ENCODE results near the gene DPM3. TPM values are rescaled to one million over a fixed set of nuclear protein-coding genes. Genes with fewer than 3 reads are reported as not detected.

The DPM3 gene
- total and polyA plus RNA-seq, 2 donors (not counting 3 experiments of a cell fraction or from before 2014, with no cell fraction given), result 69.6 to 258 TPM

- no peak for DNase-seq (ENCODE audit: low read depth, low spot score)
- no peak overlapping the region for H3K4me3 ChIP-seq (replicated peaks in 1 of 3; ENCODE audit: insufficient read depth in 1 of 3, low read depth in 1 of 3, low read length in 3 of 3)
- H3K9ac ChIP-seq (replicated peaks; ENCODE audit: extremely low read depth, insufficient read depth, low read length), result no peak overlapping the region
- no peaks in the 10 kb centered on the region for H3K9me3 ChIP-seq (replicated peaks; ENCODE audit: control insufficient read depth, insufficient read depth, low read length)
- peaks cover 3% of the 10 kb centered on the region for H3K4me1 ChIP-seq (ENCODE audit: control insufficient read depth, extremely low read depth, insufficient read depth, low read length)
- dilution Hi-C loops (cut with MboI; ENCODE audit: extremely low pct_ligation_motif_present, low sequenced_read_pairs) (no loop called here), intact Hi-C loops (cut with micrococcal nuclease) (no loop called here)
- CTCF ChIA-PET, result interaction anchor here (2.0 kb wide), 1 partner anchor 14 kb away, joined by 31 read pairs; no protein-coding TSS in a partner anchor
- POLR2A ChIA-PET, result no interaction called here
- peaks cover 4 to 26% of the 10 kb centered on the region in 2 experiments for H3K36me3 ChIP-seq (ENCODE audit: control insufficient read depth in 2 of 2, extremely low read depth in 1 of 2, insufficient read depth in 2 of 2, low read length in 2 of 2)
- H3K4me2 ChIP-seq (ENCODE audit: insufficient read depth, low read length), result no peak overlapping the region
- H4K20me1 ChIP-seq (replicated peaks; ENCODE audit: control insufficient read depth, extremely low read depth, insufficient read depth, low read length), result no peaks in the 10 kb centered on the region
- no peak overlapping the region for H2AFZ ChIP-seq (ENCODE audit: low read depth, low read length)
- TF ChIP-seq CTCF (IDR thresholded peaks at IDR 0.05; ENCODE audit: extremely low read depth in 1 of 2, insufficient read depth in 1 of 2, low read depth in 1 of 2, low read length in 2 of 2) (no peak), FOS (IDR thresholded peaks at IDR 0.05; ENCODE audit: borderline replicate concordance, insufficient read depth, low read length) (no peak), GATA2 (IDR thresholded peaks at IDR 0.05; ENCODE audit: insufficient read depth, insufficient read length, low read depth, low read length) (no peak), POLR2A (IDR thresholded peaks at IDR 0.05; ENCODE audit: low read depth, low read length) (no peak)
- no peaks in the 10 kb centered on the region for H3K27me3 ChIP-seq (ENCODE audit: control insufficient read depth in 2 of 2, insufficient read depth in 2 of 2, low read length in 2 of 2)
- no peaks in the 10 kb centered on the region for H3K79me2 ChIP-seq (ENCODE audit: control insufficient read depth, insufficient read depth, low read length)
- no TSS peak for BruUV-seq (replicated peaks)
- H3K27ac ChIP-seq (ENCODE audit: insufficient read depth, low read depth, low read length), result no peak overlapping the region
- no peaks in the 10 kb centered on the region for H3K9me1 ChIP-seq (replicated peaks; ENCODE audit: control insufficient read depth, extremely low read depth, insufficient read depth, low read length)
- no peak for FAIRE-seq
These were observed 38.2 kb upstream of the DPM3 start for GRCh38 chr1:155178441-155179111.

GRCh38 chr1:155177918-155178281 is 37.6 kb upstream of the DPM3 start:
- Histone ChIP-seq H3K9me1 (replicated peaks; ENCODE audit: control insufficient read depth, extremely low read depth, insufficient read depth, low read length) (no peaks in the 10 kb centered on the region), H2AFZ (ENCODE audit: low read depth, low read length) (no peak overlapping the region), H3K4me2 (ENCODE audit: insufficient read depth, low read length) (no peak overlapping the region), H3K4me1 (ENCODE audit: control insufficient read depth, extremely low read depth, insufficient read depth, low read length) (peaks cover 6% of the 10 kb centered on the region), H3K36me3 (ENCODE audit: control insufficient read depth in 2 of 2, extremely low read depth in 1 of 2, insufficient read depth in 2 of 2, low read length in 2 of 2) (peaks cover 4 to 26% of the 10 kb centered on the region in 2 experiments), H3K79me2 (ENCODE audit: control insufficient read depth, insufficient read depth, low read length) (peaks cover 2% of the 10 kb centered on the region), H3K9me3 (replicated peaks; ENCODE audit: control insufficient read depth, insufficient read depth, low read length) (no peaks in the 10 kb centered on the region), H3K4me3 (replicated peaks in 1 of 3; ENCODE audit: insufficient read depth in 1 of 3, low read depth in 1 of 3, low read length in 3 of 3) (no peak overlapping the region), H3K27ac (ENCODE audit: insufficient read depth, low read depth, low read length) (no peak overlapping the region), H3K27me3 (ENCODE audit: control insufficient read depth in 2 of 2, insufficient read depth in 2 of 2, low read length in 2 of 2) (no peaks in the 10 kb centered on the region), H3K9ac (replicated peaks; ENCODE audit: extremely low read depth, insufficient read depth, low read length) (no peak overlapping the region), H4K20me1 (replicated peaks; ENCODE audit: control insufficient read depth, extremely low read depth, insufficient read depth, low read length) (no peaks in the 10 kb centered on the region)
- FAIRE-seq (no peak), DNase-seq (ENCODE audit: low read depth, low spot score) (no peak)
- ChIA-PET POLR2A (no interaction called here), CTCF (interaction anchor here (1.5 to 2.0 kb wide), 2 partner anchors 15 to 47 kb away, joined by 3 to 31 read pairs; no protein-coding TSS in a partner anchor)
- no TSS peak for BruUV-seq (replicated peaks)
- dilution Hi-C loops (cut with MboI; ENCODE audit: extremely low pct_ligation_motif_present, low sequenced_read_pairs) (no loop called here), intact Hi-C loops (cut with micrococcal nuclease) (loop anchor here (2.0 kb wide), 1 partner anchor 15 kb away; no protein-coding TSS in a partner anchor)
- TF ChIP-seq CTCF (IDR thresholded peaks at IDR 0.05; ENCODE audit: extremely low read depth in 1 of 2, insufficient read depth in 1 of 2, low read depth in 1 of 2, low read length in 2 of 2) (no peak), GATA2 (IDR thresholded peaks at IDR 0.05; ENCODE audit: insufficient read depth, insufficient read length, low read depth, low read length) (no peak), JUN (IDR thresholded peaks at IDR 0.05; ENCODE audit: borderline replicate concordance, insufficient read depth, insufficient read length, low read depth) (no peak), POLR2AphosphoS5 (IDR thresholded peaks at IDR 0.05; ENCODE audit: insufficient read depth, low read depth, low read length) (no peak), EZH2 (IDR thresholded peaks at IDR 0.05; ENCODE audit: borderline replicate concordance, low read depth, low read length, severe bottlenecking) (no peak), MYC (IDR thresholded peaks at IDR 0.05; ENCODE audit: low read depth, low read length) (no peak), FOS (IDR thresholded peaks at IDR 0.05; ENCODE audit: borderline replicate concordance, insufficient read depth, low read length) (no peak), MAX (IDR thresholded peaks at IDR 0.05; ENCODE audit: insufficient read depth, insufficient read length) (no peak), POLR2A (IDR thresholded peaks at IDR 0.05; ENCODE audit: low read depth, low read length) (no peak)

Measured in endothelial cell of umbilical vein (primary cell).